Kidney (tissue), 14 donors: ENCODE results near the gene MMP3. TPM values are rescaled to one million over a fixed set of nuclear protein-coding genes. Genes with fewer than 3 reads are reported as not detected.

Experiments
- DNase-seq, 5 donors: peaks; one replicate each; pipeline ENCODE4 v3.0.0-alpha.2; 2013 to 2020
- FAIRE-seq: peaks from 2 replicates; lab custom pipeline; 2012; peaks lifted over from hg19 to GRCh38; lab: Jason Lieb, UNC
- H3K27ac ChIP-seq, 2 donors: one replicate each; pipeline ENCODE4 v1.7.0; 2013; ENCODE audit warnings: low read depth in 2 of 2, low read length in 2 of 2, inconsistent platforms in 1 of 2
- H3K27me3 ChIP-seq: one replicate; pipeline ENCODE4 v1.7.1; 2013; ENCODE audit warnings: low read length, inconsistent platforms; ENCODE audit not compliant: control insufficient read depth, insufficient read depth
- H3K36me3 ChIP-seq, 3 donors: one replicate each; pipeline versions ENCODE4 v1.7.0 to v1.7.1; 2013; ENCODE audit warnings: low read length in 3 of 3, control low read depth in 1 of 3, inconsistent platforms in 1 of 3; ENCODE audit not compliant: insufficient read depth in 3 of 3, control insufficient read depth in 2 of 3
- H3K4me1 ChIP-seq, 3 donors: one replicate each; pipeline versions ENCODE4 v1.7.0 to v1.7.1; 2013; ENCODE audit warnings: low read length in 3 of 3, inconsistent platforms in 1 of 3, low read depth in 1 of 3; ENCODE audit not compliant: control insufficient read depth in 2 of 3, insufficient read depth in 2 of 3
- H3K4me3 ChIP-seq, 3 donors: one replicate each; pipeline versions ENCODE4 v1.7.0 to v1.8.1; 2013; ENCODE audit warnings: low read length in 3 of 3, control low read depth in 1 of 3, inconsistent platforms in 1 of 3
- H3K9ac ChIP-seq, 3 donors: one replicate each; pipeline versions ENCODE4 v1.7.0 to v1.7.1; 2013; ENCODE audit warnings: low read length in 3 of 3, control low read depth in 1 of 3, inconsistent platforms in 1 of 3
- H3K9me3 ChIP-seq, 3 donors: one replicate each; pipeline versions ENCODE4 v1.7.0 to v1.7.1; 2013; ENCODE audit warnings: low read length in 3 of 3, control low read depth in 1 of 3, inconsistent platforms in 1 of 3; ENCODE audit not compliant: control insufficient read depth in 2 of 3, insufficient read depth in 1 of 3
- intact Hi-C: fragments of 100-400 bp; cut with DNase I; formaldehyde crosslinking; loops from one replicate; pipeline ENCODE4 v1.11.1; 2022
- polyA plus RNA-seq: library from polyadenylated mRNA; stranded (reverse); fragments of 350-450 nt; fragmentation: Illumina TruSeq; extraction: RNeasy Lipid Tissue Mini Kit (QIAGEN cat#74804); gene quantifications from one replicate; pipeline ENCODE4 v1.2.3, GENCODE V29; 2014; ENCODE audit warnings: low read depth, low replicate concordance; ENCODE audit not compliant: insufficient read depth
- total RNA-seq: library from RNA; stranded (reverse); fragmentation: NEBNext Ultra II Directional; extraction: Animal tissue kit (Norgen Biotek cat#: 25700); gene quantifications from one replicate; pipeline ENCODE4 v1.2.1, GENCODE V29; 2021
- TF ChIP-seq, protein P1 (sequence below): IDR thresholded peaks from 3 replicates; pipeline ENCODE4 v1.5.1; 2012; ENCODE audit warnings: mild to moderate bottlenecking, moderate library complexity, borderline replicate concordance; ENCODE audit not compliant: insufficient read depth; ENCODE audit errors: extremely low read depth
- donor health status: control.
- donor health status: control.
- donor health status: control.
- donor health status: control.
- donor health status: control.
- donor health status: DM: yes; HTN: yes; CAD: no.
- donor health status: Normal renal cell carcinoma (clear cell type).

MMP3 gene
- total and polyA plus RNA-seq, 2 donors from 2014 or later, result 0.44 TPM; not detected in 1

DNA sequence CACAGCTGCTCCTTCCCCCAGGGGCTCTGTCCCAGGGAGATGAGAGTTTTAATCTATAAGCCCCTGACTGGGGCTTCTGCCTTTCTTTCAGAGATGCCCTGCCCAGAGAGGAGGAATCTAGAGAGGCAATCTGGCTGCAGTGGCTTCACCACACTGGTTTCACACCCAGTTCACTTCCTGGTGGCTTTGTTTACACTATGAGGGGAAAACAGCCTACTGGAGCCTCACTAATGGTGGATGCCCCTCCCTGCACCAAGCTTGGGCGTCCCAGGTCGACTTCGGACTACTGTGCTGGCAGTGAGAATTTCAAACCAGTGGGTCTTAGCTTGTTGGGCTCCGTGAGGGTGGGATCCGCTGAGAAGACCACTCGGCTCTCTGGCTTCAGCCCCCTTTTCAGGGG lies 23.9 kb downstream of the MMP3 start:
- H3K4me3 ChIP-seq, result no peak overlapping the region
- DNase-seq, result no peak
- no peaks in the 10 kb centered on the region for H3K4me1 ChIP-seq
- intact Hi-C loops, result no loop called here
- no peaks in the 10 kb centered on the region for H3K9me3 ChIP-seq
- TF ChIP-seq, protein P1, sequence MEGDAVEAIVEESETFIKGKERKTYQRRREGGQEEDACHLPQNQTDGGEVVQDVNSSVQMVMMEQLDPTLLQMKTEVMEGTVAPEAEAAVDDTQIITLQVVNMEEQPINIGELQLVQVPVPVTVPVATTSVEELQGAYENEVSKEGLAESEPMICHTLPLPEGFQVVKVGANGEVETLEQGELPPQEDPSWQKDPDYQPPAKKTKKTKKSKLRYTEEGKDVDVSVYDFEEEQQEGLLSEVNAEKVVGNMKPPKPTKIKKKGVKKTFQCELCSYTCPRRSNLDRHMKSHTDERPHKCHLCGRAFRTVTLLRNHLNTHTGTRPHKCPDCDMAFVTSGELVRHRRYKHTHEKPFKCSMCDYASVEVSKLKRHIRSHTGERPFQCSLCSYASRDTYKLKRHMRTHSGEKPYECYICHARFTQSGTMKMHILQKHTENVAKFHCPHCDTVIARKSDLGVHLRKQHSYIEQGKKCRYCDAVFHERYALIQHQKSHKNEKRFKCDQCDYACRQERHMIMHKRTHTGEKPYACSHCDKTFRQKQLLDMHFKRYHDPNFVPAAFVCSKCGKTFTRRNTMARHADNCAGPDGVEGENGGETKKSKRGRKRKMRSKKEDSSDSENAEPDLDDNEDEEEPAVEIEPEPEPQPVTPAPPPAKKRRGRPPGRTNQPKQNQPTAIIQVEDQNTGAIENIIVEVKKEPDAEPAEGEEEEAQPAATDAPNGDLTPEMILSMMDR, result no peak
- H3K27me3 ChIP-seq, result no peaks in the 10 kb centered on the region
- no peak overlapping the region for H3K9ac ChIP-seq
- no peaks in the 10 kb centered on the region for H3K36me3 ChIP-seq
- no peak overlapping the region for H3K27ac ChIP-seq
- no peak for FAIRE-seq

DNA sequence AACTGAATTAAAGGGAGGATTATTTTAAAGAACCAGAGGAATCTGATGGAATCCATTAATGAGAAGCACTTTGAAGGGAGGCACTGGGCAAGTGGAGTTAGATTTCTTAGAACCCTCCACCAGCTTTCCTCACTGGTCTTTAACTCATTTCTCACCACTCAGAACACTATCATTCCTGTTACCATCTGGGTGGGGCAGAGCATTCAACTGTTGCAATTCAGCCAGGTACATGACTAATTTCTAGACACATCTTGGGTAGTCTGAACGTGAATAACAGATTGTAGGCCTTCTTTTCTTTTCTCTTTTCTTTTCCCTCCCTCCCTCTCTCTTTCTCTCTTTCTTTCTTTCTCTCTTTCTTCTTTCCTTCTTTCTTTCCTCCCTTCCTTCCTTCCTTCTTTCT lies 29.9 kb downstream of the MMP3 start:
- TF ChIP-seq, protein P1, result no peak

DNA sequence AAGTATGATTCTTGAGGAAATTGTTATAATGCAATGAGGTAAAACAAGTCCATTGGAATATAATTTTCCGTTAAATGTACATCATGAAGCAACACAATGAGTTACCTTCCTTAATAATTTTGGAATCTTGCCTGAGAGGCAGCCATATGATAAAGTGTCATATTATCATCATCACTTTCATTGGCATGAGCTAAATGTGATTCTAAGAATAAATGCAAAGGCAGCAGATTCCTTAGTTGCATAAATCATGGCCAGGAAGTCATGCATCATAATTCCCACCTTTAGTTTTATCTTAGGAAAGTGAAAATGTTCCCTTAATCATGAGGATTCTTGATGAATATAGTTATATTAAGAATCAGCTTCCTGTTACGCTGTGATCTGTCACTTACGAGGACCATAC lies 31.2 kb downstream of the MMP3 start:
- FAIRE-seq (no peak), DNase-seq (no peak)
- Histone ChIP-seq H3K27me3 (no peaks in the 10 kb centered on the region), H3K4me1 (no peaks in the 10 kb centered on the region), H3K36me3 (no peaks in the 10 kb centered on the region), H3K4me3 (no peak overlapping the region), H3K9me3 (no peaks in the 10 kb centered on the region), H3K9ac (no peak overlapping the region), H3K27ac (no peak overlapping the region)
- TF ChIP-seq, protein P1, result no peak
- intact Hi-C loops, result no loop called here

More for the DNA sequence above, 29.9 kb downstream of the MMP3 start:
- intact Hi-C loops, result no loop called here
- H3K4me1 ChIP-seq, result no peaks in the 10 kb centered on the region
- H3K9me3 ChIP-seq, result no peaks in the 10 kb centered on the region
- no peak overlapping the region for H3K27ac ChIP-seq
- no peak overlapping the region for H3K9ac ChIP-seq
- H3K4me3 ChIP-seq, result no peak overlapping the region
- DNase-seq, result no peak
- H3K36me3 ChIP-seq, result no peaks in the 10 kb centered on the region
- no peak for FAIRE-seq
- no peaks in the 10 kb centered on the region for H3K27me3 ChIP-seq
